Stomach (tissue), 9 donors: ENCODE data around the gene RERE. TPM values are rescaled to one million over a fixed set of nuclear protein-coding genes. Genes with fewer than 3 reads are reported as not detected.

Experiments used
- DNase-seq, 2 donors: peaks; one replicate each; pipeline versions ENCODE4 v3.0.0 to v3.0.0-alpha.2; 2013 to 2019
- H3K27ac ChIP-seq, 5 donors: fragments of 200-600 bp in 4 of 5; sonication (generic) in 4 of 5; one replicate each; pipeline ENCODE4 v1.5.1; 2013 to 2019; ENCODE audit warnings: mild to moderate bottlenecking in 1 of 5, moderate library complexity in 1 of 5
- H3K27me3 ChIP-seq, 3 donors: fragments of 200-600 bp; sonication (generic); one replicate each; pipeline ENCODE4 v1.5.1; 2017 to 2019; ENCODE audit warnings: mixed run types in 1 of 3
- H3K36me3 ChIP-seq, 4 donors: fragments of 200-600 bp; sonication (generic); 1 replicate in 3 of 4; 2 replicates in 1 of 4; pipeline ENCODE4 v1.5.1; 2016 to 2019
- H3K4me1 ChIP-seq, 4 donors: fragments of 200-600 bp; sonication (generic); one replicate each; pipeline ENCODE4 v1.5.1; 2016 to 2019
- H3K4me3 ChIP-seq, 4 donors: fragments of 200-600 bp; sonication (generic) in 3 of 4; one replicate each; pipeline ENCODE4 v1.5.1; 2016 to 2019; ENCODE audit warnings: mild to moderate bottlenecking in 1 of 4
- H3K9me3 ChIP-seq, 4 donors: fragments of 200-600 bp; sonication (generic); one replicate each; pipeline ENCODE4 v1.5.1; 2016 to 2019
- EP300 ChIP-seq: sonication (generic); formaldehyde crosslinking; IDR thresholded peaks from one replicate; pipeline ENCODE4 v1.6.1; 2017; ENCODE audit warnings: antibody characterized with exemption
- POLR2A ChIP-seq, 4 donors: fragments of 450-650 bp; IDR thresholded peaks; one replicate each; pipeline ENCODE4 v1.6.1; 2016; ENCODE audit warnings: antibody characterized with exemption in 4 of 4, control low read depth in 2 of 4, mild to moderate bottlenecking in 1 of 4, moderate library complexity in 1 of 4
- POLR2AphosphoS5 ChIP-seq, 3 donors: sonication (generic); formaldehyde crosslinking; IDR thresholded peaks; one replicate each; pipeline ENCODE4 v1.6.1; 2016; ENCODE audit warnings: antibody characterized with exemption in 3 of 3
- WGBS, 5 donors: extraction: QIAGEN DNeasy Blood & Tissue Kit in 3 of 5; methylation state at CpG; one replicate each; pipeline versions ENCODE4 v1.1.5 to v1.1.7; 2013 to 2018; 5-methylcytosine and 5-hydroxymethylcytosine counted together
- intact Hi-C: fragments of 100-400 bp; cut with DNase I; formaldehyde crosslinking; loops from one replicate; pipeline ENCODE4 v1.15.1; 2023; ENCODE audit warnings: low total_unique reads
- polyA plus RNA-seq, 3 donors: library from polyadenylated mRNA; stranded (reverse); fragments of 200-250 nt; gene quantifications; one replicate each; pipeline ENCODE4 v1.2.3, GENCODE V29; 2013
- total RNA-seq, 5 donors: library from RNA; depleted of rRNA; stranded (reverse); fragments of >200 nt; gene quantifications; one replicate each; pipeline versions ENCODE4 v1.1.0 to v1.2.3, GENCODE V29; 2014 to 2016
- TF ChIP-seq, protein P1 (sequence below), 7 experiments: fragments of 450-650 bp in 4 of 7; fragments of 200-600 bp in 3 of 7; sonication (generic) in 3 of 7; IDR thresholded peaks; one replicate each; pipeline ENCODE4 v1.5.1; 2016 to 2019; ENCODE audit warnings: antibody characterized with exemption in 7 of 7, control low read depth in 2 of 7, mild to moderate bottlenecking in 1 of 7
- donor health status: healthy with polysubstance abuse.
- donor health status: Bipolar disorder and iron deficiency.
- donor health status: healthy.

The RERE gene
- total and polyA plus RNA-seq, 8 donors: 15.6 to 198 (median 79.3) TPM

DNA sequence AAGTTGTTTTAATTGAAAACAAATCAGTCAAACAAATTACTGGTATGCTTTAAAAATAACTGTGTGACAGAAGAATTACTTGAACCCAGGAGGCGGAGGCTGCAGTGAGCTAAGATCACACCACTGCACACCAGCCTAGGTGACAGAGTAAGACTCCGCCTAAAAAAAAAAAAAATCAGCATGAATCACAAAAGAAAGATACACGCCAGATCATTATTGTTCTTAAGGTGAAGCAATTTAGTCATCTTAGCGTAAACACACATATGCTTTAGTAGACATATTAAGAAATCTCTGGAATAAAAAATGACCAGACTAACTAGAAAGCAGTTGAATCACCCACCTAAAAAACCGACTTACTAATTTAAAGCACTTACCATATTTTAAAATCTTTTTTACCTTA, 20.2 kb downstream of the RERE start:
- TF ChIP-seq EP300: no peak
- DNase-seq: no peak
- no peaks in the 10 kb centered on the region for H3K36me3 ChIP-seq

DNA sequence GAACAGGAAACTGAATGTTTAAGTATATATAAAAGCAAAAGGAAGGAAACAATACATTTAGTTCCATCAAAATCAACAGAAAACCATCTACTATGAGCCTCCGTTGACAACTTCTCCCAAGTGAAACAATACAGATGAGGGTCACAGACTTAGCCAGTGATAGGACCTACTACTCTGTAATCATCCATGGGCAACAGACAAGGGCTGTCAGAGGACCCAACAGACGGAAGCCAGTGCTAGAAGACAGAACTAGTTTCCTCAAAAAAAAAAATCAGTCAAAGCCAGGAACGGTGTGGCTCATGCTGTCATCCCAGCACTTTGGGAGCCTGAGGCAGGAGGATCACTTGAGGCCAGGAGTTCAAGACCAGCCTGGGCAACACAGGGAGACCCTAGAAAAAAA, 20.6 kb downstream of the RERE start:
- Histone ChIP-seq H3K27me3 (no peaks in the 10 kb centered on the region), H3K27ac (no peak overlapping the region), H3K4me1 (peaks cover 0 to 13% (median 3%) of the 10 kb centered on the region in 4 donors), H3K36me3 (no peaks in the 10 kb centered on the region), H3K9me3 (no peaks in the 10 kb centered on the region), H3K4me3 (no peak overlapping the region)
- WGBS, 5 donors: 44 to 77% (median 57%) methylated on average over 3 of the region's 3 CpGs
- intact Hi-C loops: no loop called here
- no peak for DNase-seq
- TF ChIP-seq, protein P1, sequence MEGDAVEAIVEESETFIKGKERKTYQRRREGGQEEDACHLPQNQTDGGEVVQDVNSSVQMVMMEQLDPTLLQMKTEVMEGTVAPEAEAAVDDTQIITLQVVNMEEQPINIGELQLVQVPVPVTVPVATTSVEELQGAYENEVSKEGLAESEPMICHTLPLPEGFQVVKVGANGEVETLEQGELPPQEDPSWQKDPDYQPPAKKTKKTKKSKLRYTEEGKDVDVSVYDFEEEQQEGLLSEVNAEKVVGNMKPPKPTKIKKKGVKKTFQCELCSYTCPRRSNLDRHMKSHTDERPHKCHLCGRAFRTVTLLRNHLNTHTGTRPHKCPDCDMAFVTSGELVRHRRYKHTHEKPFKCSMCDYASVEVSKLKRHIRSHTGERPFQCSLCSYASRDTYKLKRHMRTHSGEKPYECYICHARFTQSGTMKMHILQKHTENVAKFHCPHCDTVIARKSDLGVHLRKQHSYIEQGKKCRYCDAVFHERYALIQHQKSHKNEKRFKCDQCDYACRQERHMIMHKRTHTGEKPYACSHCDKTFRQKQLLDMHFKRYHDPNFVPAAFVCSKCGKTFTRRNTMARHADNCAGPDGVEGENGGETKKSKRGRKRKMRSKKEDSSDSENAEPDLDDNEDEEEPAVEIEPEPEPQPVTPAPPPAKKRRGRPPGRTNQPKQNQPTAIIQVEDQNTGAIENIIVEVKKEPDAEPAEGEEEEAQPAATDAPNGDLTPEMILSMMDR (IDR thresholded peaks at IDR 0.05): no peak
- TF ChIP-seq EP300: no peak
- TF ChIP-seq POLR2AphosphoS5 (IDR thresholded peaks at IDR 0.05): no peak
- no peak for TF ChIP-seq POLR2A (IDR thresholded peaks at IDR 0.05)

More for the DNA sequence above, 20.2 kb downstream of the RERE start:
- no peaks in the 10 kb centered on the region for H3K27me3 ChIP-seq
- H3K9me3 ChIP-seq: no peaks in the 10 kb centered on the region
- peaks cover 0 to 13% (median 2%) of the 10 kb centered on the region in 4 donors for H3K4me1 ChIP-seq
- no peak overlapping the region for H3K4me3 ChIP-seq
- no peak overlapping the region for H3K27ac ChIP-seq
- intact Hi-C loops: no loop called here
- WGBS, 5 donors: 80 to 88% (median 87%) methylated on average over 5 of the region's 5 CpGs

DNA sequence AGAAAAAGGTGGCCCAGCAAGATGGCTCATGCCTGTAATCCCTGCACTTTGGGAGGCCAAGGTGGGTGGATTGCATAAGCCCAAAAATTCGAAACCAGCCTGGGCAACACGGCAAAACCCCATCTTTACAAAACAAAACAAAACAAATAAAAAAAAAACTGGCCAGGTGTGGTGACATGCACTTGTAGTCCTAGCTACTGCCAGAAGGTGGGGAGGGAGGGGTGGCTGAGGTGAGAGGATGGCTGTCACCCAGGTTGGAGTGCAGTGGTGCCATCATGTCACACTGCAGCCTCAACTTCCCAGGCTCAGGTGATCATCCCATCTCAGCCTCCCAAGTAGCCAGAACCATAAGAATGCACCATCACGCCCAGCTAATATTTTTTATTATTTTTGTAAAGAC, 22.8 kb downstream of the RERE start:
- H3K27me3 ChIP-seq: no peaks in the 10 kb centered on the region
- WGBS, 5 donors: 68 to 92% (median 75%) methylated on average over 3 of the region's 3 CpGs
- H3K36me3 ChIP-seq: no peaks in the 10 kb centered on the region
- no peak overlapping the region for H3K27ac ChIP-seq
- H3K4me1 ChIP-seq: peaks cover 0 to 24% (median 8%) of the 10 kb centered on the region in 4 donors
- TF ChIP-seq POLR2A (IDR thresholded peaks at IDR 0.05) (no peak), EP300 (no peak), POLR2AphosphoS5 (IDR thresholded peaks at IDR 0.05) (no peak)
- TF ChIP-seq, protein P1 (IDR thresholded peaks at IDR 0.05): no peak
- no peaks in the 10 kb centered on the region for H3K9me3 ChIP-seq
- DNase-seq: no peak
- intact Hi-C loops: no loop called here
- no peak overlapping the region for H3K4me3 ChIP-seq

DNA sequence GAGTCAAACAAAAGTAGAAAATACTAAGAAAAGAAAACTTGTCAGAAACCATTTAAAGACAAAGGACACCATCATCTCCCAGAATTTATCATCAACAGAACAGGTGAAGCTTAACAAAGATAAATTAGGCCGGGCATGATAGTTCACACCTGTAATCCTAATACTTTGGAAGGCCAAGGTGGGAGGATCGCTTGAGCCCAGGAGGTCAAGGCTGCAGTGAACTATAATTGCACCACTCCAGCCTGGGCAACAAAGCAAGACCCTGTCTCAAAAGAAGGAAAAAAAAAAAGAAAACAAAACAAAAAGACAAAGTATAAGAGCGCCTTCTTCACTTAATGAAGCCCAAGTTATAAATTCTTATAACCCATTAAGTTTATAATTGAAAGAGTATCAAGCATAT, 25.6 kb downstream of the RERE start:
- Histone ChIP-seq H3K9me3 (no peaks in the 10 kb centered on the region), H3K27me3 (no peaks in the 10 kb centered on the region), H3K36me3 (no peaks in the 10 kb centered on the region), H3K4me3 (no peak overlapping the region), H3K27ac (no peak overlapping the region), H3K4me1 (peaks cover 0 to 18% (median 6%) of the 10 kb centered on the region in 4 donors)
- TF ChIP-seq POLR2A (IDR thresholded peaks at IDR 0.05) (no peak), POLR2AphosphoS5 (IDR thresholded peaks at IDR 0.05) (no peak)
- intact Hi-C loops: no loop called here
- no peak for DNase-seq
- 92 to 99% (median 95%) methylated on average over 3 of the region's 3 CpGs for WGBS, 5 donors

DNA sequence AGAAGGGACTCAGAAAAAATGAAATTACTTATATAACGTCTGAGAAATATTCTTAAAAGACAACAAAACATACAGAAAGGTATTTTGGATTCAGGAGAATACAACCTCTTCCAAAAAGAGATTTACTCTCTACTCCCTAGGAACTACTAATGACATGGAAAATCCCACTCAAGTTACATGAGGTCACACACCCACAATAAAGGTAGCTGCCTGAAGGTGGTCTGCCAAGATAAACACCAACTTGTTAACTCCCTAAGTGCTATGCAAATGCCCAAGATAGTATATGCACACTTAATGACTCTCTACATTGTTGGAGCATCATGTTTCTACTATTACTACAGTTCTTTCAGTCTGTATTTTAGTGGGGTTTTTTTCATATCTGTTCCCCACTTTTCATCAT, 26.5 kb downstream of the RERE start:
- WGBS, 5 donors: 71 to 88% (median 86%) methylated on average over 1 of the region's 1 CpG
- Histone ChIP-seq H3K36me3 (no peaks in the 10 kb centered on the region), H3K9me3 (no peaks in the 10 kb centered on the region), H3K4me1 (peaks cover 0 to 18% (median 6%) of the 10 kb centered on the region in 4 donors), H3K27me3 (no peaks in the 10 kb centered on the region), H3K27ac (no peak overlapping the region), H3K4me3 (no peak overlapping the region)
- no peak for DNase-seq
- TF ChIP-seq POLR2AphosphoS5 (IDR thresholded peaks at IDR 0.05): no peak
- no peak for TF ChIP-seq POLR2A (IDR thresholded peaks at IDR 0.05)
- TF ChIP-seq, protein P1 (IDR thresholded peaks at IDR 0.05): no peak
- no peak for TF ChIP-seq EP300
- intact Hi-C loops: no loop called here
